MM.1S (cell line): Measurements from ENCODE around the gene MAD1L1.

Source experiments
- EZH2phosphoT487 ChIP-seq: fragments of 300-600 bp; sonication (generic); IDR thresholded peaks from 2 replicates; pipeline ENCODE4 v1.6.1; 2018; ENCODE audit warnings: antibody characterized with exemption, low read length
- TF ChIP-seq, protein P1 (sequence below): fragments of 300-600 bp; sonication (generic); IDR thresholded peaks from 2 replicates; pipeline ENCODE4 v1.5.1; 2016; ENCODE audit warnings: antibody characterized with exemption, low read length, mixed read lengths

DNA sequence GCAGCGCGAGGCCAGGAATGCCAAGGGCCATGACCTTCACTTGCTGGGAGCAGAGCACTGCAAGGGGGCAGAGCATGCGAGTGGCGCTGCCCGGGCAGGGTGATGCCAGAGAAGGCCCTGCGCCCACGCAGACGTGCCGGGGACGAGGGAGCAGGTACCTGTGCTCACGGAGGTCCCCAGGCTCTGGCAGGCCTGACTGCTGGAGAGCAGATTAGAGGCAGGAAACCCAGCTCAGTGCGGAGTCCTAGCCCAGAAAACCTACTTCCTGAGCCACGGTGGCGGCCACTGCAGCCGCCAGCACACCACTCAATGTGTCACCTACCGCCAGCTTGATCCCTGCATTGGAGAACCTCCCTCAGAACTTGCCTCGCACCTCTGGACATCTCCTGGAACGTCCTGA is 148.4 kb downstream of the MAD1L1 start:
- TF ChIP-seq, protein P1, sequence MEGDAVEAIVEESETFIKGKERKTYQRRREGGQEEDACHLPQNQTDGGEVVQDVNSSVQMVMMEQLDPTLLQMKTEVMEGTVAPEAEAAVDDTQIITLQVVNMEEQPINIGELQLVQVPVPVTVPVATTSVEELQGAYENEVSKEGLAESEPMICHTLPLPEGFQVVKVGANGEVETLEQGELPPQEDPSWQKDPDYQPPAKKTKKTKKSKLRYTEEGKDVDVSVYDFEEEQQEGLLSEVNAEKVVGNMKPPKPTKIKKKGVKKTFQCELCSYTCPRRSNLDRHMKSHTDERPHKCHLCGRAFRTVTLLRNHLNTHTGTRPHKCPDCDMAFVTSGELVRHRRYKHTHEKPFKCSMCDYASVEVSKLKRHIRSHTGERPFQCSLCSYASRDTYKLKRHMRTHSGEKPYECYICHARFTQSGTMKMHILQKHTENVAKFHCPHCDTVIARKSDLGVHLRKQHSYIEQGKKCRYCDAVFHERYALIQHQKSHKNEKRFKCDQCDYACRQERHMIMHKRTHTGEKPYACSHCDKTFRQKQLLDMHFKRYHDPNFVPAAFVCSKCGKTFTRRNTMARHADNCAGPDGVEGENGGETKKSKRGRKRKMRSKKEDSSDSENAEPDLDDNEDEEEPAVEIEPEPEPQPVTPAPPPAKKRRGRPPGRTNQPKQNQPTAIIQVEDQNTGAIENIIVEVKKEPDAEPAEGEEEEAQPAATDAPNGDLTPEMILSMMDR = no peak
- TF ChIP-seq EZH2phosphoT487 = no peak
